ENCODE measurements around the gene MED13.
"Not testable (repeated sequence)": the region's sequence is repeated elsewhere in the genome, so short reads cannot be mapped to it uniquely, and the experiment has no call there.

Gene MED13

GRCh38 chr17:62032480-62032879 is 32.6 kb downstream of the MED13 start:
- Histone ChIP-seq H3K4me3 (ENCODE audit: low read depth, low read length) (no peak overlapping the region), H3K79me2 (ENCODE audit: control insufficient read depth, insufficient read depth, low read length, unreplicated experiment) (peaks cover 23% of the 10 kb centered on the region), H3K27ac (ENCODE audit: low read depth, low read length) (no peak overlapping the region), H3K36me3 (ENCODE audit: insufficient read depth, low read length) (peaks cover 41% of the 10 kb centered on the region), H3K27me3 (ENCODE audit: insufficient read depth, low read length) (no peaks in the 10 kb centered on the region), H2AFZ (ENCODE audit: low read length, unreplicated experiment) (no peak overlapping the region), H3K4me1 (ENCODE audit: control insufficient read depth, insufficient read depth, low read length, unreplicated experiment) (no peaks in the 10 kb centered on the region)

DNA sequence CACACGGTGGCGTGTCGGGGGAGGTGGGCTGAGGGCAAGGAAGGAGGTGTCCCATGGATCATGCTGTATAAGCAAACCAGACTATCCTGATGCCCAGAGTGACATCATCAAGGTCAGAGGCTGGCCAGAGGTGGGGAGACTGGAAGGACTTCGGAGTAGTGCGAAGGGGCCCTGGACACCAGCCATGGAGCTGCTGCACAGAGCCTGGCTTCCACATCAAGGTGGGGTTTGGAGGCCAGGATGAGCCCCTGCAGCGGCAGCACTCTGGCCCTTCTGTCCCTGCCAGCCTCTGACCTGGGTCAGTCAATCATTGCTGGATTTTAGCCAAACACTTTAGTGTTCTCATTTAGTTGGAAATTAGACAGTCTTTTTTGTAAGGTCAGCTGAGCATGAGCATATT is 34.8 kb downstream of the MED13 start:
- no peak overlapping the region for H2AFZ ChIP-seq (ENCODE audit: low read length, unreplicated experiment)
- peaks cover 52% of the 10 kb centered on the region for H3K36me3 ChIP-seq (ENCODE audit: insufficient read depth, low read length)
- H3K4me1 ChIP-seq (ENCODE audit: control insufficient read depth, insufficient read depth, low read length, unreplicated experiment), result no peaks in the 10 kb centered on the region
- H3K79me2 ChIP-seq (ENCODE audit: control insufficient read depth, insufficient read depth, low read length, unreplicated experiment), result peaks cover 29% of the 10 kb centered on the region
- no peak overlapping the region for H3K27ac ChIP-seq (ENCODE audit: low read depth, low read length)
- H3K27me3 ChIP-seq (ENCODE audit: insufficient read depth, low read length), result no peaks in the 10 kb centered on the region
- H3K4me3 ChIP-seq (ENCODE audit: low read depth, low read length), result no peak overlapping the region

- peaks cover 61% of the 10 kb centered on the region for H3K36me3 ChIP-seq (ENCODE audit: insufficient read depth, low read length)
- H3K4me1 ChIP-seq (ENCODE audit: control insufficient read depth, insufficient read depth, low read length, unreplicated experiment), result no peaks in the 10 kb centered on the region
- H3K79me2 ChIP-seq (ENCODE audit: control insufficient read depth, insufficient read depth, low read length, unreplicated experiment), result peaks cover 42% of the 10 kb centered on the region
- H3K27ac ChIP-seq (ENCODE audit: low read depth, low read length), result no peak overlapping the region
- H3K4me3 ChIP-seq (ENCODE audit: low read depth, low read length), result no peak overlapping the region
- no peak overlapping the region for H2AFZ ChIP-seq (ENCODE audit: low read length, unreplicated experiment)
- no peaks in the 10 kb centered on the region for H3K27me3 ChIP-seq (ENCODE audit: insufficient read depth, low read length)
These were observed 40.2 kb downstream of the MED13 start for GRCh38 chr17:62024866-62025265.

- H3K4me1 ChIP-seq (ENCODE audit: control insufficient read depth, insufficient read depth, low read length, unreplicated experiment), result peaks cover 11% of the 10 kb centered on the region
- no peak overlapping the region; the same call in 1 of the 2 replicates for H3K4me3 ChIP-seq (ENCODE audit: low read depth, low read length)
- no peaks in the 10 kb centered on the region for H3K27me3 ChIP-seq (ENCODE audit: insufficient read depth, low read length)
- H2AFZ ChIP-seq (ENCODE audit: low read length, unreplicated experiment), result no peak overlapping the region
- peaks cover 19% of the 10 kb centered on the region for H3K79me2 ChIP-seq (ENCODE audit: control insufficient read depth, insufficient read depth, low read length, unreplicated experiment)
- peak overlapping the region; percentile 83 for H3K27ac ChIP-seq (ENCODE audit: low read depth, low read length)
- H3K36me3 ChIP-seq (ENCODE audit: insufficient read depth, low read length), result peaks cover 38% of the 10 kb centered on the region
These were observed 47.2 kb downstream of the MED13 start for GRCh38 chr17:62017912-62018311.

GRCh38 chr17:62017496-62017895 is 47.6 kb downstream of the MED13 start:
- Histone ChIP-seq H3K79me2 (ENCODE audit: control insufficient read depth, insufficient read depth, low read length, unreplicated experiment) (peaks cover 19% of the 10 kb centered on the region), H2AFZ (ENCODE audit: low read length, unreplicated experiment) (no peak overlapping the region), H3K4me3 (ENCODE audit: low read depth, low read length) (no peak overlapping the region; the same call in 1 of the 2 replicates)

DNA sequence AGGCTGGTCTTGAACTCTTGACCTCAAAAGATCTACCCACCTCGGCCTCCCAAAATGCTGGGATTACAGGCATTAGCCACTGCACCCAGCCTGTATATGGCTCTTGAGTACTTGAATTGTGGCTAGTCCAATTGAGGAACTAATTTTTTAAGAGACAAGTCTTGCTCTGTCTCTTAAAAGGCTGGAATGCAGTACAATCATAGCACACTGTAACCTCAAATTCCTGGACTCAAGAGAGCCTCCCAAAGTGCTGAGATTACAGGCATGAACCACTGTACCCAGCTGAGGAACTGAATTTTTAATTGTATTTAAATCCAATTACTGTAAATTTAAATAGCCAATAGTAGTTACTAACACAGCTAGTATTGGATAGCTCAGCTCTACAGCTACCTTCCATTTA is 50.6 kb downstream of the MED13 start:
- Histone ChIP-seq H3K36me3 (ENCODE audit: insufficient read depth, low read length) (peaks cover 39% of the 10 kb centered on the region), H3K79me2 (ENCODE audit: control insufficient read depth, insufficient read depth, low read length, unreplicated experiment) (peaks cover 26% of the 10 kb centered on the region), H3K27me3 (ENCODE audit: insufficient read depth, low read length) (no peaks in the 10 kb centered on the region), H3K27ac (ENCODE audit: low read depth, low read length) (no peak overlapping the region), H3K4me3 (ENCODE audit: low read depth, low read length) (no peak overlapping the region), H2AFZ (ENCODE audit: low read length, unreplicated experiment) (no peak overlapping the region), H3K4me1 (ENCODE audit: control insufficient read depth, insufficient read depth, low read length, unreplicated experiment) (peaks cover 11% of the 10 kb centered on the region)

More at GRCh38 chr17:62017496-62017895, 47.6 kb downstream of the MED13 start:
- Histone ChIP-seq H3K36me3 (ENCODE audit: insufficient read depth, low read length) (peaks cover 34% of the 10 kb centered on the region), H3K27me3 (ENCODE audit: insufficient read depth, low read length) (no peaks in the 10 kb centered on the region), H3K4me1 (ENCODE audit: control insufficient read depth, insufficient read depth, low read length, unreplicated experiment) (peaks cover 11% of the 10 kb centered on the region), H3K27ac (ENCODE audit: low read depth, low read length) (peak overlapping the region; percentile 83)

- Histone ChIP-seq H3K36me3 (ENCODE audit: insufficient read depth, low read length) (peaks cover 38% of the 10 kb centered on the region), H3K4me1 (ENCODE audit: control insufficient read depth, insufficient read depth, low read length, unreplicated experiment) (no peaks in the 10 kb centered on the region), H3K4me3 (ENCODE audit: low read depth, low read length) (no peak overlapping the region), H3K79me2 (ENCODE audit: control insufficient read depth, insufficient read depth, low read length, unreplicated experiment) (peaks cover 43% of the 10 kb centered on the region), H3K27me3 (ENCODE audit: insufficient read depth, low read length) (no peaks in the 10 kb centered on the region), H3K27ac (ENCODE audit: low read depth, low read length) (no peak overlapping the region), H2AFZ (ENCODE audit: low read length, unreplicated experiment) (no peak overlapping the region)
These were observed 55.9 kb downstream of the MED13 start for GRCh38 chr17:62009220-62009619.

- H3K4me1 ChIP-seq (ENCODE audit: control insufficient read depth, insufficient read depth, low read length, unreplicated experiment), result no peaks in the 10 kb centered on the region
- H3K36me3 ChIP-seq (ENCODE audit: insufficient read depth, low read length), result peaks cover 45% of the 10 kb centered on the region
- no peak overlapping the region for H3K27ac ChIP-seq (ENCODE audit: low read depth, low read length)
- no peaks in the 10 kb centered on the region for H3K27me3 ChIP-seq (ENCODE audit: insufficient read depth, low read length)
- H3K4me3 ChIP-seq (ENCODE audit: low read depth, low read length), result no peak overlapping the region
- H2AFZ ChIP-seq (ENCODE audit: low read length, unreplicated experiment), result no peak overlapping the region
- peaks cover 44% of the 10 kb centered on the region for H3K79me2 ChIP-seq (ENCODE audit: control insufficient read depth, insufficient read depth, low read length, unreplicated experiment)
These were observed 56.8 kb downstream of the MED13 start for GRCh38 chr17:62008294-62008693.

GRCh38 chr17:62004388-62004787 is 60.7 kb downstream of the MED13 start:
- Histone ChIP-seq H3K36me3 (ENCODE audit: insufficient read depth, low read length) (peaks cover 27% of the 10 kb centered on the region), H3K4me3 (ENCODE audit: low read depth, low read length) (no peak overlapping the region), H3K27me3 (ENCODE audit: insufficient read depth, low read length) (no peaks in the 10 kb centered on the region), H3K27ac (ENCODE audit: low read depth, low read length) (no peak overlapping the region), H3K4me1 (ENCODE audit: control insufficient read depth, insufficient read depth, low read length, unreplicated experiment) (no peaks in the 10 kb centered on the region), H2AFZ (ENCODE audit: low read length, unreplicated experiment) (no peak overlapping the region), H3K79me2 (ENCODE audit: control insufficient read depth, insufficient read depth, low read length, unreplicated experiment) (peaks cover 48% of the 10 kb centered on the region)

- H3K36me3 ChIP-seq (ENCODE audit: insufficient read depth, low read length), result peaks cover 19% of the 10 kb centered on the region
- H2AFZ ChIP-seq (ENCODE audit: low read length, unreplicated experiment); H3K4me1 ChIP-seq (ENCODE audit: control insufficient read depth, insufficient read depth, low read length, unreplicated experiment); H3K27me3 ChIP-seq (ENCODE audit: insufficient read depth, low read length); H3K4me3 ChIP-seq (ENCODE audit: low read depth, low read length); H3K27ac ChIP-seq (ENCODE audit: low read depth, low read length): not testable (repeated sequence)
- peaks cover 48% of the 10 kb centered on the region for H3K79me2 ChIP-seq (ENCODE audit: control insufficient read depth, insufficient read depth, low read length, unreplicated experiment)
These were observed 61.9 kb downstream of the MED13 start for GRCh38 chr17:62003141-62003540.

DNA sequence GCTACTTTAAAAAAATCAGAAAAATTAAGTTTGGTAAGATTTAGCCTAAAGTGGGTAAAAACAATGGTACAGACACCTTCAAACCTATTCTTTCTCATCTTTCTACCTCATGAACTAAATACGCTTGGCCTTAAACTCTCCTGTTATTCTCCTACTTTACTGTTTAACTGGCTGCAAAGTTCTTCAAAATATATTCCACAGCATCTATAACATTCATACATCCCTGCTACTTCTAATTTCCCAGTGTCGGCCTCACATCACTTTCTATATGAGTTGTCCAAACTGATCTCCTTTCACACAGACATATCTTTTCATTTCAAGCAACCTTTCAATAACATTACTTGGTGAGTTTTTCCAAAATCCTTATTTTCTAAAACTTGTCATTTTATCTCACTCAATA is 64.0 kb downstream of the MED13 start:
- Histone ChIP-seq H3K4me3 (ENCODE audit: low read depth, low read length) (no peak overlapping the region), H3K36me3 (ENCODE audit: insufficient read depth, low read length) (peaks cover 16% of the 10 kb centered on the region)

More for the DNA sequence above, 64.0 kb downstream of the MED13 start:
- Histone ChIP-seq H3K4me1 (ENCODE audit: control insufficient read depth, insufficient read depth, low read length, unreplicated experiment) (peaks cover 16% of the 10 kb centered on the region), H2AFZ (ENCODE audit: low read length, unreplicated experiment) (no peak overlapping the region), H3K27ac (ENCODE audit: low read depth, low read length) (no peak overlapping the region), H3K27me3 (ENCODE audit: insufficient read depth, low read length) (no peaks in the 10 kb centered on the region), H3K79me2 (ENCODE audit: control insufficient read depth, insufficient read depth, low read length, unreplicated experiment) (peaks cover 52% of the 10 kb centered on the region)

All from ACC112 (cell line).